HFF-Myc (cell line): ENCODE measurements around the gene ABCA2.

Source experiments
- DNase-seq: peaks from one replicate; pipeline ENCODE4 v3.0.0-alpha.2; 2011; ENCODE audit warnings: low read depth; ENCODE audit errors: extremely low read depth
- H3K4me3 ChIP-seq: replicated peaks from 2 replicates; pipeline ENCODE4 v1.5.1; 2011; ENCODE audit warnings: low read depth, mild to moderate bottlenecking, control low read depth, low read length
- CTCF ChIP-seq: IDR thresholded peaks from 2 replicates; pipeline ENCODE4 v1.5.1; 2012; ENCODE audit warnings: mild to moderate bottlenecking, low read depth, low read length, control low read depth; ENCODE audit errors: missing control alignments

The ABCA2 gene

DNA sequence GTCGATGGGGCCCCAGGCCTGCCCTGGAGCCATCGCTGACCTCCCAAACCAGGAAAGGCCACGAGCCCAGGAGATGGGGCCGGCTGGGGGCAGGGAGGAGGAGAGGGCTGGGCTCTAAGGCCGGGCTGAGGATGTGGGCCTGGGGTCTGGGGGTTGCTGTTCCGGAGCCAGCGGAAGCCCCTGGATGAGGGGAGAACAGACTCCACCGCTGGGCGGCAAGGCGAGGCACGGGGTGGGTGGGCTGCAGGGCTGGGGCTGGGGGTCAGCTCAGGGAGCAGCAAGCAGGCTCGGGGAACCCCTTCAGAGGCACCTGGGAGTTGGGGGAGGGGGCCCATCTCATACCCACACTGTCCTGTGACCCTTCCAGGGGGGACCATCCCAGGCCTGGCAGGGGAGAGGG is 64.3 kb downstream of the ABCA2 start:
- DNase-seq = no peak
- TF ChIP-seq CTCF = no peak
- H3K4me3 ChIP-seq = no peak overlapping the region

DNA sequence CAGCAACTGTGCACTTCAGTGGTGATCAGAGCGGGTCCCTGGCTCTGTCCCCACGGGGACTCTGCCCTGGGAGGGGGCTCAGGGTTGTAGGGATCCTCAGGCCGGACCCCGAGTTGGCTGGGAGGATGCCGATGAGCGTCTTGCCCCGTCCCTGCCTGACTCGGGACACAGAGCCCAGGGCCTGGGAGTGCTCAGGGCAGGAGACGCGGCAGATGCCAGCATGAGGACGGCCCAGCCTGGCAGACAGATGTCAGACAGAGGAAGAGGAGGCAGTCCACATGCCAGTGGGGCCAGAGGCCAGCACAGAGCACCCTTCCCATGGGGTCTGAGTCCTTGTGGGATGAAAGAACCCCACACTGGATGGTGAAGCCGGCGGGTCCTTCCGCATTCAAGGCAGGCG is 64.7 kb downstream of the ABCA2 start:
- no peak for DNase-seq
- no peak overlapping the region for H3K4me3 ChIP-seq
- TF ChIP-seq CTCF = no peak

- no peak for DNase-seq
- TF ChIP-seq CTCF = no peak
These were observed 65.3 kb downstream of the ABCA2 start for GRCh38 chr9:136962701-136963248.

GRCh38 chr9:136962163-136962562 is 65.9 kb downstream of the ABCA2 start:
- TF ChIP-seq CTCF = no peak

More at GRCh38 chr9:136962701-136963248, 65.3 kb downstream of the ABCA2 start:
- H3K4me3 ChIP-seq = no peak overlapping the region

DNA sequence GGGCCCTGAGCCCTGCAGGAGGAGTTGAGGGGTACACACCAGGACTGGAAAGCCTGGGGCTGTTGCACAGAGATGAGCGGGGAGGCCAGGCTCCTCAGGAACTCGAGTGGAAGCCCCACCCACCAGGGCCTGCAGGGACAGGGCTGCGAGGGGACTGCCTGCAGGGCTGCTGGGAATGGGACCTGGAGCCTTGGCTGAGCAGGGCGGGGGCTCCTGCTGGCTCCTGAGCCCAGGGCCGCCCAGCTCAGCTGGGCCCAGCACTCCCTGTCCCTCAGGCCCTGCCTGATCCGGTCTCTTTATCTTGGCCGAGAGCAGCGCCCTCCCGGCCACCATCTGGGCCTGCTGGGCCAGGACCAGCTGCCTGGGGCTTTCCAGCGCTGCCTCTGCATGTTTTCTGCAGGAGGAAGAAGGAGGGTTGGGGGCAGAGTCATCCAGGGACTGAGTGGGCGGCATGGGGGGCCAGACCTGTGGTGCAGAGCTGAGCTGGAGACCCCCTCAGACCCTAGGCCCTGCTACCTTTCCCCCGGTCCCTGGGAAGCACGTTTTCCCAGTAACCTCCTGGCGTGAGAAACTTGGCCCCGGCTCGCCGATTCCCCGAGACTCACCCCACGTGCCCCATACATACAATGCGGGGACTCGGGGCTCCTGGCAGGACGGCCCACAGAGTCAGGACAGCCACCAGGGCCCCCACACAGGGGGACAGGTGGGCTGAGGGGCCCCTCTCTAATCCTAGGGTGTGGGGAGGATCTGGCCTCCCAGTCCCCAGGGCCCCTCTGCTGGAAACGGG is 66.6 kb downstream of the ABCA2 start:
- no peak overlapping the region for H3K4me3 ChIP-seq
- TF ChIP-seq CTCF = no peak
- no peak for DNase-seq

More at GRCh38 chr9:136962163-136962562, 65.9 kb downstream of the ABCA2 start:
- DNase-seq = no peak
- no peak overlapping the region for H3K4me3 ChIP-seq

GRCh38 chr9:136960938-136961275 is 67.1 kb downstream of the ABCA2 start:
- no peak overlapping the region for H3K4me3 ChIP-seq
- TF ChIP-seq CTCF = no peak
- no peak for DNase-seq
